NCI-H128 (cell line): ENCODE measurements around the gene NACC1.
"Not testable (repeated sequence)": the region's sequence is repeated elsewhere in the genome, so short reads cannot be mapped to it uniquely, and the experiment has no call there.

ENCODE experiments used
- DNase-seq: peaks from one replicate; lab custom pipeline; 2025; ENCODE audit not compliant: unreplicated experiment; lab: John Stamatoyannopoulos, UW

The NACC1 gene

GRCh38 chr19:13162724-13163608 is 44.9 kb downstream of the NACC1 start:
- peak; percentile 77 for DNase-seq

GRCh38 chr19:13163609-13164342 is 45.7 kb downstream of the NACC1 start:
- no peak for DNase-seq

- DNase-seq: no peak
Measured at GRCh38 chr19:13164343-13165161, 46.5 kb downstream of the NACC1 start.

- no peak for DNase-seq
Measured at GRCh38 chr19:13165162-13165997, 47.3 kb downstream of the NACC1 start.

- DNase-seq: not testable (repeated sequence)
Measured at GRCh38 chr19:13166151-13166550, 48.1 kb downstream of the NACC1 start.

GRCh38 chr19:13169769-13170168 is 51.7 kb downstream of the NACC1 start:
- DNase-seq: no peak

- no peak for DNase-seq
Measured at GRCh38 chr19:13171146-13171545, 53.1 kb downstream of the NACC1 start.

GRCh38 chr19:13172346-13173138 is 54.5 kb downstream of the NACC1 start:
- DNase-seq: peak; percentile 29

GRCh38 chr19:13173139-13173737 is 55.2 kb downstream of the NACC1 start:
- no peak for DNase-seq

- DNase-seq: no peak
Measured at GRCh38 chr19:13176345-13176744, 58.3 kb downstream of the NACC1 start.

GRCh38 chr19:13177584-13177983 is 59.5 kb downstream of the NACC1 start:
- not testable (repeated sequence) for DNase-seq

GRCh38 chr19:13178291-13178690 is 60.2 kb downstream of the NACC1 start:
- not testable (repeated sequence) for DNase-seq

GRCh38 chr19:13181747-13182388 is 63.8 kb downstream of the NACC1 start:
- DNase-seq: no peak

- not testable (repeated sequence) for DNase-seq
Measured at GRCh38 chr19:13184926-13185325, 66.9 kb downstream of the NACC1 start.

GRCh38 chr19:13185763-13186657 is 67.9 kb downstream of the NACC1 start:
- not testable (repeated sequence) for DNase-seq

GRCh38 chr19:13186688-13187087 is 68.6 kb downstream of the NACC1 start:
- not testable (repeated sequence) for DNase-seq

- no peak for DNase-seq
Measured at GRCh38 chr19:13187419-13187818, 69.4 kb downstream of the NACC1 start.

GRCh38 chr19:13189600-13189999 is 71.5 kb downstream of the NACC1 start:
- DNase-seq: no peak
